Measurements from ENCODE around the gene SPTLC1. TPM values are rescaled to one million over a fixed set of nuclear protein-coding genes. Genes with fewer than 3 reads are reported as not detected.
A peak's percentile ranks its signal among the peaks of the same experiment; 100 is the strongest.

Gene SPTLC1
- total and polyA plus RNA-seq, 4 donors = 20.8 to 137 (median 58.6) TPM

- Histone ChIP-seq H3K36me3 (ENCODE audit: control insufficient read depth in 4 of 4, insufficient read depth in 4 of 4, low read length in 4 of 4) (no peaks in the 10 kb centered on the region), H3K9me3 (ENCODE audit: control insufficient read depth in 4 of 4, insufficient read depth in 3 of 4, low read length in 3 of 4) (no peaks in the 10 kb centered on the region), H3K9ac (ENCODE audit: insufficient read depth in 1 of 2, low read length in 2 of 2) (peak overlapping the region in 1 of 2 donors; percentile 8), H3K4me1 (ENCODE audit: control insufficient read depth in 5 of 5, insufficient read depth in 5 of 5, low read length in 5 of 5) (no peaks in the 10 kb centered on the region), H3K27me3 (ENCODE audit: control insufficient read depth in 3 of 3, insufficient read depth in 3 of 3, low read length in 2 of 3) (peaks cover 0 to 3% (median 0%) of the 10 kb centered on the region in 3 donors), H3K4me3 (no peak overlapping the region), H3K27ac (ENCODE audit: low read depth in 1 of 2, low read length in 1 of 2) (no peak overlapping the region)
- 71 to 80% methylated on average over 20 of the region's 20 CpGs for WGBS, 2 donors
- no peak for TF ChIP-seq CTCF (IDR thresholded peaks at IDR 0.05; ENCODE audit: control extremely low read depth, extremely low read depth)
- no peak for ATAC-seq (ENCODE audit: insufficient read depth, low FRiP score)
- peak; percentile 32 to 60 (median 52) for DNase-seq
Measured at GRCh38 chr9:91991721-91992341, 123.4 kb downstream of the SPTLC1 start.

- no peak for DNase-seq
- Histone ChIP-seq H3K36me3 (ENCODE audit: control insufficient read depth in 4 of 4, insufficient read depth in 4 of 4, low read length in 4 of 4) (no peaks in the 10 kb centered on the region), H3K4me3 (no peak overlapping the region), H3K9me3 (ENCODE audit: control insufficient read depth in 4 of 4, insufficient read depth in 3 of 4, low read length in 3 of 4) (peaks cover 0 to 3% (median 0%) of the 10 kb centered on the region in 4 donors), H3K27ac (ENCODE audit: low read depth in 1 of 2, low read length in 1 of 2) (no peak overlapping the region), H3K4me1 (ENCODE audit: control insufficient read depth in 5 of 5, insufficient read depth in 5 of 5, low read length in 5 of 5) (no peaks in the 10 kb centered on the region), H3K9ac (ENCODE audit: insufficient read depth in 1 of 2, low read length in 2 of 2) (no peak overlapping the region), H3K27me3 (ENCODE audit: control insufficient read depth in 3 of 3, insufficient read depth in 3 of 3, low read length in 2 of 3) (no peaks in the 10 kb centered on the region)
- 93 to 98% methylated on average over 2 of the region's 2 CpGs for WGBS, 2 donors
- ATAC-seq (ENCODE audit: insufficient read depth, low FRiP score) = no peak
- no peak for TF ChIP-seq CTCF (IDR thresholded peaks at IDR 0.05; ENCODE audit: control extremely low read depth, extremely low read depth)
Measured at GRCh38 chr9:91986248-91986647, 129.0 kb downstream of the SPTLC1 start.

- whole genome bisulfite sequencing, 2 donors = 90 to 92% methylated on average over 2 of the region's 2 CpGs
- H3K9ac ChIP-seq (ENCODE audit: insufficient read depth in 1 of 2, low read length in 2 of 2) = no peak overlapping the region
- no peak for TF ChIP-seq CTCF (IDR thresholded peaks at IDR 0.05; ENCODE audit: control extremely low read depth, extremely low read depth)
- no peaks in the 10 kb centered on the region for H3K27me3 ChIP-seq (ENCODE audit: control insufficient read depth in 3 of 3, insufficient read depth in 3 of 3, low read length in 2 of 3)
- no peak overlapping the region for H3K27ac ChIP-seq (ENCODE audit: low read depth in 1 of 2, low read length in 1 of 2)
- peaks cover 0 to 3% (median 0%) of the 10 kb centered on the region in 4 donors for H3K9me3 ChIP-seq (ENCODE audit: control insufficient read depth in 4 of 4, insufficient read depth in 3 of 4, low read length in 3 of 4)
- no peaks in the 10 kb centered on the region for H3K36me3 ChIP-seq (ENCODE audit: control insufficient read depth in 4 of 4, insufficient read depth in 4 of 4, low read length in 4 of 4)
- no peaks in the 10 kb centered on the region for H3K4me1 ChIP-seq (ENCODE audit: control insufficient read depth in 5 of 5, insufficient read depth in 5 of 5, low read length in 5 of 5)
- ATAC-seq (ENCODE audit: insufficient read depth, low FRiP score) = no peak
- DNase-seq = no peak
- no peak overlapping the region for H3K4me3 ChIP-seq
Measured at GRCh38 chr9:91985692-91986091, 129.5 kb downstream of the SPTLC1 start.

Small RNAs within 50 kb of the gene (small RNA-seq; reads per million reads assigned to genes)
- not detected for gene MTATP6P29 (ENCODE audit: low replicate concordance)
- not detected for gene MTND4LP7 (ENCODE audit: low replicate concordance)

Other genes with a start within 250 kb of the SPTLC1 start
- 10 to 100 TPM; 12.1 to 32.3 TPM for gene ROR2, start 165.2 kb downstream of the SPTLC1 start, total RNA-seq
- gene ROR2, start 165.2 kb downstream of the SPTLC1 start, polyA plus RNA-seq = 1 to 10 TPM; 2.7 to 6.3 TPM
- gene IARS1, start 178.3 kb upstream of the SPTLC1 start, total RNA-seq = 100 to 1,000 TPM; 115 to 120 TPM
- gene IARS1, start 178.3 kb upstream of the SPTLC1 start, polyA plus RNA-seq = 10 to 100 TPM; 21.6 to 49.4 TPM
- 10 to 100 TPM; 26.8 to 42.0 TPM for gene NOL8, start 209.9 kb upstream of the SPTLC1 start, total RNA-seq
- gene NOL8, start 209.9 kb upstream of the SPTLC1 start, polyA plus RNA-seq = 10 to 100 TPM; 14.1 to 25.9 TPM
- gene CENPP, start 210.5 kb upstream of the SPTLC1 start, total RNA-seq = 10 to 100 TPM in 1 of 2 donors, 1 to 10 TPM in 1; 4.0 to 11.8 TPM
- gene CENPP, start 210.5 kb upstream of the SPTLC1 start, polyA plus RNA-seq = 1 to 10 TPM; 1.2 to 1.9 TPM